ENCODE measurements around the gene KTI12.
"Not testable (repeated sequence)": the region's sequence is repeated elsewhere in the genome, so short reads cannot be mapped to it uniquely, and the experiment has no call there.

The KTI12 gene

GRCh38 chr1:52037402-52037814, 3.8 kb upstream of the KTI12 start:
- DNase-seq: no peak

GRCh38 chr1:52034050-52034384, 407 bp upstream of the KTI12 start:
- DNase-seq: no peak

DNA sequence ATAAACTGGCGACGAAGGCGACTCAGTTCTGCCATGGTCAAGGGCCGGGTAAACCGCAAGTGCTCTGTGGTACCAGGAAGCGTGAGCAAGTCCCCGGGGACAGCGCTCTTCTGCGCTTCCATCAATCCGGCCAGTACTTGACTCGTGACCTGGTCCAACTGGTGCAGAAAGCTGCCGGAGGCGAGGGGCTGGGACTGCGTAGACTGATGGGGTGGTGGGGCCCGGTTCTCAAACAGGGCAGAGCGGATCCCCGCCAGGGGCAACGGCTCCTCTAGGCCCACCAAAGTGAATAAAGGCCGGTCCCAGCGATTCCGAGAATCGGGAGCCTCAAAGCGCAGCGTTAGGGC, 852 bp downstream of the KTI12 start:
- DNase-seq: peak; percentile 53

DNA sequence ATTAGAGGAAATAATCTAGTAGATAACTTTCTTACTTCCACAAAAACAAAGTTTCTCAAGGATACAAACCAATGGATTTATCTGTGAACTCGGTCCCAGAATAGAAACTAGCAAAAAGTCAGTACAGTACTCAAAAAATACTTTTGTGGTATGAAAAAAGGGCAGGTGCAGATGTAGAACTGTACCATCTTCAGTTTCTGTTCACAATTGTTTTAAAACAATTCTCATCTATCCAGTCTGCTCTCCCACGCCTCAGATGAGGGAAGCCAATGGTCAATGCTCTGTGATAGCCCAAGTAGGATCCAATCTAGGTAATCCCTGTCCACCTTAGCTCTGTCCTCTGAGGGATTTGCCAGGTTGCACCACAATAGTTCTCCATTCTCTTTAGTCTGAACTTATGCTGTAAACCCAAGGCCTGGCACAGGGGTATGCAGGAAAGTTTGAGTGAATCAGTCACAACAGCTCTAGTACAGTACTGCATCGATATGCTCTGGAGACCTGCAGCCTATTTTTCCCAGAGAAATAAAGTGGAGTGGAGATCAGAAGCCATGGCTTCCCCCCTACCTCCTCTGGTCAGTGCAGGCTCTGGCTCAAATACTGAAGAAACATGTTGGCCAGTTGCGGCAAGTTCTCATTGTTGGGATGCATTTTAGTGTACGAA, 1.4 kb downstream of the KTI12 start:
- no peak for DNase-seq

DNA sequence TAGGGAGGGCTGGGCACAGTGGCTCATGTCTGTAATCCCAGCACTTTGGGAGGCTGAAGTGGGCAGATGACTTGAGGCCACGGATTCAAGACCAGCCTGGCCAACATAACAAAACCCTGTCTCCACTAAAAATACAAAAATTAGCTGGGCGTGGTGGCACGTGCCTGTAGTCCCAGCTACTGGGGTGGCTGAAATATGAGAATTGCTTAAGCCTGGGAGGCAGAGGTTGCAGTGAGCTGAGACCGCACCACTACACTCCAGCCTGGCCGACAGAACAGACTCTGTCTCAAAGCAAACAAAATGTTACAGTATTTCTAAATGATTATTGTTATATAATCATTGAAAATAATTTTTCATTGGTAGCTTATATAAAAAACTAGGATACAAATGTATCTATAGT, 4.8 kb downstream of the KTI12 start:
- DNase-seq: not testable (repeated sequence)

GRCh38 chr1:52028328-52028727, 5.3 kb downstream of the KTI12 start:
- DNase-seq: no peak

GRCh38 chr1:52026278-52026677, 7.3 kb downstream of the KTI12 start:
- no peak for DNase-seq

GRCh38 chr1:52022133-52022532, 11.5 kb downstream of the KTI12 start:
- DNase-seq: no peak

DNA sequence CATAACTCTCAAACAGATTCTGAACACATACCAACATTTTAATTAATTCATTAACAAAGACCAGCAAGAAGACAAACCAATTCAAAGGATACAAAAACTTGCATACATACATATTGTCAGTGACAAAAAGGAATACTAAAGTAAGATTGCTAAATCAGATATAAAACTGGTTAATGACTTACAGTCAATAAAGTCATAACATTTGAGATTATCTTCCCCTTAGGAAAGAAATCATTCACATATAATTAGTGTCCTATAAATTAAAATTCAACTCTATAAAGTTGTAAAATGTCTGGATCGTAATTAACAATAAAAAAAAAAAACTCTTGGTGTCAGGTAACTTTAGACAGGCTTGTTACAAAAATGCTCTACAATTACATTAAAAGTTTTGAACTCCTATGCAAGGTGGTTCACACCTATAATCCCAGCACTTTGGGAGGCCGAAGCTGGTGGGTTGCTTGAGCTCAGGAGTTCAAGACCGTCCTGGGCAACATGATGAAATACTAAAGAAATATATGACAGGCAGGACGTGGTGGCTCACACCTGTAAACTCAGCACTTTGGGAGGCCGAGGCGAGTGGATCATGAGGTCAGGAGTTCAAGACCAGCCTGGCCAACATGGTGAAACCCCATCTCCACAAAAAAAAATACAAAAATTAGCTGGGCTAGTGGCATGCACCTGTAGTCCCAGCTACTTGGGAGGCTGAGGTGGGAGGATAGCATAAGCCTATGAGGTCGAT, 25.4 kb downstream of the KTI12 start:
- no peak for DNase-seq

- no peak for DNase-seq
Measured at GRCh38 chr1:52007215-52008002, 26.2 kb downstream of the KTI12 start.

DNA sequence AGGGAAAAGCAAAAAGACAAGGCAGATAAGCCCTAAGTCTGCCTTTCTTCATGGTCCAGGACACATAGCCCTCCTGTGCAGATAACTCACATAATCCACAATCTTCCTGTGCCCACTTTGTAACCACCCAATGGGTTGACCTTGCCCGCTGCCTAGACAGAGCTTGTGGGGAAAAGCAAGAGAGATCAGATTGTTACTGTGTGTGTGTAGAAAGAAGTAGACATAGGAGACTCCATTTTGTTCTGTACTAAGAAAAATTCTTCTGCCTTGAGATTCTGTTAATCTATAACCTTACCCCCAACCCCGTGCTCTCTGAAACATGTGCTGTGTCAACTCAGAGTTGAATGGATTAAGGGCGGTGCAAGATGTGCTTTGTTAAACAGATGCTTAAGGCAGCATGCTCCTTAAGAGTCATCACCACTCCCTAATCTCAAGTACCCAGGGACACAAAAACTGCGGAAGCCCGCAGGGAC, 27.5 kb downstream of the KTI12 start:
- not testable (repeated sequence) for DNase-seq

- DNase-seq: not testable (repeated sequence)
Measured at GRCh38 chr1:52005548-52005947, 28.1 kb downstream of the KTI12 start.

DNA sequence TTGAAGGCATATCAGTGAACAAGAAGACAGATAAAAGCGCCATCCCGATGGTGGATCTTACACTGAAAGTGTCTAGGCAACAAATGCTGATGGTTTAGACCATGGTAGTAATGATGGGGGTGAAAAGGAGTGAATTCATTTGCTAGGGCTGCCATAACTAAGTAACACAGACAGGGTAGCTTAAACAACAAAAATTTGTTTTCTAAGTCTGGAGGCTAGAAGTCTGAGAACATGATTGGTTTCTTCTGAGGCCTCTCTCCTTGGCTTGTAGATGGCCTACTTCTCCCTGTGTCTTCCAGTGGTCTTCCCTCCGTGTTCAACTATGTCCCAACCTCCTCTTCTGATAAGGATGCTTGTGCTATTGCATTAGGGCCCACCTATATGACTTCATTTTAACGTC, 29.7 kb downstream of the KTI12 start:
- DNase-seq: no peak

DNA sequence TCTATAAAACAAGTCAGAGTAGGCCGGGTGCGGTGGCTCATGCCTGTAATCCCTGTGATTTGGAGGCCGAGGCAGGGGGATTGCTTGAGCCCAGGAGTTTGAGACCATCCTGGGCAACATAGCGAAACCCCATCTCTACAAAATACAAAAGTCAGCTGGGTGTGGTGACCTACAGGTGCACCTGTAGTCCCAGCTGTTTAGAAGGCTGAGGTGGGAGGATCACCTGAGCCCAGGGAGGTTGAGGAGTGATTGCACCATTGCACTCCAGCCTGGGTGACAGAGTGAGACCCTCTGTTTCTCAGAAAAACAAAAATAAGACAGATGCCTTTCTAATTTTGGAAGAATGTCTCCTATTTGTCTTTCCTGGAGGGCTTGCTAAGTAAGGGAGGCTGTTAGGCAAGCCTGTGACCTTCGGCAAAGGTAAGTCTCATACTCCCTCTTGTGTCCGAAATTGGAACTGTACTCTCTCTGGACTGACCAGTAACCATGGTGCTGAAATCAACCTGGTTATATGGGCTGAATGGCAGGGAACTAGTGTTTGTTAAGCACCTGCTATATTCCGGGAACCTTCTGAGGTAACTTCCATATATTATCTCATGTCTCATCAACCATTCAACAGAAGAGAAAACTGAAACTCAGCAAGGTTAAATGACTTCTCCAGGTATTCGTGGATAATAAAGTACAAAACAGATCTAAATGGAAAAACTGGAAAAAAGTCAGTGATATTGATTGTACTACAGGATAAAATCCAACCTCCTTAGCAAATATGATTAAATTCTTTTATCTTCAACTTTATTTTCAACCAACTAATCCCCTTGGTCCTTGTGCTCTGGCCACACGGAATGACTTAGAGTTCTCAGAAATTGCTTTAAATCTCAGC, 31.3 kb downstream of the KTI12 start:
- peak; percentile 93 for DNase-seq

DNA sequence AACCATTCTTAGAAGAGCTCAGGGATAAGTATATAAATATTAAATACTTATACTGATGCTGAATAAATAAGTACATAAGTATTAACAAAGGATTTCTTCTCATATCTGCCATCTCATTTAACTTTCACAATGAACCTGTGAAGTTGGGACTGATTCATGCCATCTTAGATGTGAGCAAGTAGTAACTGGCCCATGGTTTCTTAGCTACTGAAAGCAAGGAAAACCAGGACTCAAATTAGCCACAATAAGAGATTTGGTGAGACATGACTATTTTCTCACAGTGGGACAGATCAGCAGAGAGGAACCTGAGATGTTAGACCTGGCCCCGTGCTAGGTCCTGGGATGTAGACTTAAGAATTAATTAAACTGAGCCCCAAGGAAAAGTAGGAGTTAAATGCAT, 34.9 kb downstream of the KTI12 start:
- DNase-seq: no peak

DNA sequence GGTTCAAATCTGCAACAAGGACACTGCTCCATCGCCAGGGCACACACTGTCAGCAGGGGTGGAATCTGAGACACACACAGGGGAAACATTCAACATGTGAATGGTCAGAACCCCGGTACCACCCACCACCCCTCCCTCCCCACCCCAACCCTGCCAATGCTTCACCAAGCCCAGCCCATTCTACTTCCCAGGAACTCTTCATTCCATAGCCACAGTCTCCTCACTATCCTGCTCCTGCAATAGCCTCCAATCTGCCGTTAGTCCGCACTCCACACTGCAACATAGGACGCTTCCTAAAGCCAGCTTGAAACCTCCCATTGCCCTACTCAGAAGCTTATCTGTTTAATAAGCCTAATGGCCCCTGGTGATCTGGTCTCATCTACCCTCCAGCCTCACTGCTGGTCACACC, 35.6 kb downstream of the KTI12 start:
- DNase-seq: no peak

GRCh38 chr1:51990478-51990965, 43.1 kb downstream of the KTI12 start, which contains the start of gene RAB3B:
RAB3B (minus strand) TSS chr1:51990700; CDS start chr1:51977117, 13,583 bp downstream.
- peak; percentile 70 for DNase-seq

DNA sequence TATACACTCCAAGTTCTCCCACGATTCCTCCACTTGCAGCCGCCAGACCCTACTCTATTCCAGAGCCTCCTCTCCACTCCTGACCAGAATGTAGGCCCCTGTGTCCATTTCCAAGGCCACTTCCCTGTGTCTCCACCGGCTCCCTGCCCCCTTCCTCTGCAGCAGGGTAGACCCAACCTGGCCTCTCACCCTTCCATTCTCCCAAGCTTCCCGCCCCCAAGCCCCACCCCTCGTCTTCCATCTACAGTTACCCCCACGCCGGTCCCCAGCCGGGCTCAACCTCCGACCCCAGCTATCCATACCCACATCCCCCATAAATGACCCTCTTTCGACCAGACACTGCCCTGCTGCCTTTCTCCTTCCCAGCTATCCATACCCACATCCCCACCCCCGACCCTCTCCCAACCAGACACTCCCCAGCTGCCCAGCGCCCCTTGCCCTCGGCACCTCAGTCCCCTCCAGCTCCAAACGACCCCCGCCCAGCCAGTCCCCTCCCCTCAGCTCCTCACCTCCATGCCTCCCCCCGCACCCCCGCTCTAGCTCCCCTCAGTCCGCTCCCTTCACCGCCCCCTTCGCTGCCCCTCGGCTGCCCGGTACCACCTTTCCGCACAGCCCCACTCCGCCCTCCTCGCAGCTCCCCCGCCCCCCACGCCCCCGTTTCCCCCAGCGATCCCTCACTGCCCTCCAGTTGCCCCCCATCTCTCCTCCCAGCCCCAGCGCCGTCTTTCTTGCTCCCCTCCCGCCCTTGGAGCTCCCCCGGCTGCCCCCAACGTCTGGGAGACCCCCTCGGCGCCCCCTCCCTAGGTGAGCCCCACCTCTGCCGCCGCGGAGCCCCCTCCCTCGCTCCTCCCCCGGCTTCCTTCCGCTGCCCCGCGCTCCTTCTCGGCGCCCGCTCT, 43.8 kb downstream of the KTI12 start:
- DNase-seq: no peak

DNA sequence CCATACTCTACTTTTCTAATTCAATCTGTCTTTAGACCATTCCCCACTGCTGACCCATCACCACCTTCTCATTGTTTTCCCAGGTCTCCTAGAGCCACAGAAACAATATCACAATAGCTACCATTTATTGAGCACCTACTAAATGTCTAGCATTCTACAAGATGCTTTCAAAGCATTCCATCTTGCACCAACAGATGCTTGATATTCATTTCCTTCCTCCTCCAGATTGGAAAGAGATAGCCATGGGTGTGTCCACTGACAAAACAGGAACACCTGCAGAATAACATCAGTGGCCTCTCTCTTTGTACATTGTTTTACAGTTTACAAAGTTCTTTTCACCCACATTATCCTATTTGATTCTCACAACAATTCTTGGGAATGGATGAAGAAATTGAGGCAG, 45.4 kb downstream of the KTI12 start:
- no peak for DNase-seq

GRCh38 chr1:51986718-51987117, 46.9 kb downstream of the KTI12 start:
- DNase-seq: no peak

GRCh38 chr1:51982161-51982560, 51.4 kb downstream of the KTI12 start:
- no peak for DNase-seq

All from RPMI8226 (cell line).